A673 (cell line): Measurements from ENCODE around the gene TMEM107. TPM values are rescaled to one million over a fixed set of nuclear protein-coding genes. Genes with fewer than 3 reads are reported as not detected.
"Not testable (repeated sequence)": the region's sequence is repeated elsewhere in the genome, so short reads cannot be mapped to it uniquely, and the experiment has no call there.

Source experiments
- BruUV-seq: library from RNA; stranded (reverse); fragments of 400-500 nt; replicated peaks from 2 replicates; lab custom pipeline; 2021; lab: Mats Ljungman, UMichigan
- CTCF ChIA-PET: fragments of 300-600 bp; sonication (Branson Sonifier 250); formaldehyde crosslinking; loops from one replicate; lab custom pipeline; 2022; ENCODE audit warnings: antibody characterized with exemption; lab: Charles Lee
- POLR2A ChIA-PET: fragments of 300-600 bp; sonication (Branson Sonifier 250); formaldehyde crosslinking; loops from one replicate; lab custom pipeline; 2022; ENCODE audit warnings: antibody characterized with exemption; ENCODE audit not compliant: low non-redundant PET; lab: Charles Lee
- DNase-seq: peaks from one replicate; pipeline ENCODE4 v3.0.0-alpha.2; 2015; ENCODE audit warnings: low spot score
- H3K27ac ChIP-seq: fragments of 200-600 bp; sonication (generic); 2 replicates; pipeline ENCODE4 v1.5.1; 2016; ENCODE audit warnings: mixed run types, low read depth, mild to moderate bottlenecking, mixed read lengths, antibody characterized with exemption, low read length; ENCODE audit not compliant: poor library complexity, severe bottlenecking
- H3K27me3 ChIP-seq: fragments of 200-600 bp; sonication (generic); replicated peaks from 2 replicates; pipeline ENCODE4 v1.6.1; 2017; ENCODE audit warnings: mixed run types, low read depth, mild to moderate bottlenecking, mixed read lengths, antibody characterized with exemption, low read length; ENCODE audit not compliant: insufficient read depth, poor library complexity
- H3K36me3 ChIP-seq: fragments of 200-600 bp; sonication (generic); 2 replicates; pipeline ENCODE4 v1.6.1; 2016; ENCODE audit warnings: mixed run types, mild to moderate bottlenecking, mixed read lengths, antibody characterized with exemption, low read length; ENCODE audit not compliant: insufficient read depth, poor library complexity, severe bottlenecking
- H3K4me1 ChIP-seq: fragments of 200-600 bp; sonication (generic); 2 replicates; pipeline ENCODE4 v1.6.1; 2017; ENCODE audit warnings: mixed run types, mild to moderate bottlenecking, mixed read lengths, antibody characterized with exemption, low read length; ENCODE audit not compliant: insufficient read depth, poor library complexity, severe bottlenecking
- H3K4me3 ChIP-seq: fragments of 200-600 bp; sonication (generic); 2 replicates; pipeline ENCODE4 v1.5.1; 2016; ENCODE audit warnings: low read depth, mixed run types, mild to moderate bottlenecking, mixed read lengths, low read length; ENCODE audit not compliant: poor library complexity, severe bottlenecking
- H3K9me3 ChIP-seq: fragments of 200-600 bp; sonication (generic); 2 replicates; pipeline ENCODE4 v1.6.1; 2016; ENCODE audit warnings: mixed run types, low read depth, mild to moderate bottlenecking, mixed read lengths, antibody characterized with exemption, low read length; ENCODE audit not compliant: poor library complexity, severe bottlenecking
- EZH2 ChIP-seq: fragments of 200-600 bp; sonication (generic); IDR thresholded peaks from 2 replicates; pipeline ENCODE4 v1.6.1; 2017; ENCODE audit warnings: borderline replicate concordance, low read depth, mild to moderate bottlenecking, mixed read lengths, antibody characterized with exemption, low read length; ENCODE audit not compliant: poor library complexity, severe bottlenecking
- intact Hi-C: fragments of 100-400 bp; cut with micrococcal nuclease; formaldehyde crosslinking; loops from one replicate; pipeline ENCODE4 v1.10.0; 2022; ENCODE audit not compliant: unreplicated experiment
- total RNA-seq: library from RNA; stranded (reverse); gene quantifications from 2 replicates; pipeline ENCODE4 v1.2.3, GENCODE V29; 2021
- TF ChIP-seq, protein P1 (sequence below): fragments of 300-800, 200-600 bp; sonication (generic); conservative IDR thresholded peaks from 2 replicates; pipeline ENCODE4 v1.5.1; 2017; ENCODE audit warnings: low read depth, mild to moderate bottlenecking, antibody characterized with exemption, low read length, moderate library complexity, mixed read lengths

Gene TMEM107
- total RNA-seq, 1 experiment from 2014 or later: 19.4 TPM

DNA sequence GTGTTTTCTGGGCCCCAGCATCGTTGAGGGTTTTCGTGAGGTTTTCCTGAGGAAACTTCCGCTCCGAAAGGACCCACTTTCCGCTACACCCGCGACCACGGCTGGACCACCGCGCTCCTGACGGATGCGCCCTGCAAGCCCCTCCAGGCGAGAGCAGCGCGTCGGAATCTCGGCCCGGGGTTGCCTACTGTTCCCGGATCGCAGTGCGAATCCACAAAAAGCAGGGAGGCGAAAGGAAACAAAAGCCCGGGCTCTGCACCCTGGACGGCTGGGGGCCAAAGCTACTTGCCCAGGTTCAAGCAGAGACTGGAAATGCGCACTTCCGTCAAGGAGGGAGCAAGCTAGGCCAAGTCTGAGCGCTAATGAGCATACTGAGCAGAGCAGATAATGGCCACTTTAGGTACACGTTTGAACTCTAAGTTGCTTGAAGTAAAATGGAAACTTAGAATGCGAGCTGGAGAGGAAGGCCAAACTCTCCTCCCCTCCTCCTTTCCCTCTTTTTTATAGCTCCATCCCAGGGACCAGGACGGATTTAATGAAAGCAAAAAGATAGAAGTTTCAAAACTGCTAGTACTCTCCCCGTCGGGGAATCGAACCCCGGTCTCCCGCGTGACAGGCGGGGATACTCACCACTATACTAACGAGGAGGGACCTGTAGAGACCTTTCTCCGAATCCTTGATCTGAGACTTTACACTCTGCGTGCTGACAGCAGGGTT lies 45.6 kb upstream of the TMEM107 start:
- Histone ChIP-seq H3K4me3 (peak overlapping the region; percentile 85), H3K4me1 (peaks cover 5% of the 10 kb centered on the region), H3K27ac (peak overlapping the region; percentile 95), H3K36me3 (no peaks in the 10 kb centered on the region), H3K27me3 (no peaks in the 10 kb centered on the region), H3K9me3 (no peaks in the 10 kb centered on the region)
- ChIA-PET POLR2A (interaction anchor here (1.8 kb wide), 1 partner anchor 49 kb away, joined by 6 read pairs; no protein-coding TSS in a partner anchor), CTCF (interaction anchor here (0.7 to 1.2 kb wide), 3 partner anchors 103 to 182 kb away, joined by 3 read pairs; no protein-coding TSS in a partner anchor)
- no TSS peak for BruUV-seq
- intact Hi-C loops: loop anchor here (1.0 to 5.0 kb wide), 8 partner anchors 26 to 380 kb away; partner anchors contain the start of genes CHD3 and CTC1
- peak; percentile 94 for DNase-seq
- TF ChIP-seq, protein P1, sequence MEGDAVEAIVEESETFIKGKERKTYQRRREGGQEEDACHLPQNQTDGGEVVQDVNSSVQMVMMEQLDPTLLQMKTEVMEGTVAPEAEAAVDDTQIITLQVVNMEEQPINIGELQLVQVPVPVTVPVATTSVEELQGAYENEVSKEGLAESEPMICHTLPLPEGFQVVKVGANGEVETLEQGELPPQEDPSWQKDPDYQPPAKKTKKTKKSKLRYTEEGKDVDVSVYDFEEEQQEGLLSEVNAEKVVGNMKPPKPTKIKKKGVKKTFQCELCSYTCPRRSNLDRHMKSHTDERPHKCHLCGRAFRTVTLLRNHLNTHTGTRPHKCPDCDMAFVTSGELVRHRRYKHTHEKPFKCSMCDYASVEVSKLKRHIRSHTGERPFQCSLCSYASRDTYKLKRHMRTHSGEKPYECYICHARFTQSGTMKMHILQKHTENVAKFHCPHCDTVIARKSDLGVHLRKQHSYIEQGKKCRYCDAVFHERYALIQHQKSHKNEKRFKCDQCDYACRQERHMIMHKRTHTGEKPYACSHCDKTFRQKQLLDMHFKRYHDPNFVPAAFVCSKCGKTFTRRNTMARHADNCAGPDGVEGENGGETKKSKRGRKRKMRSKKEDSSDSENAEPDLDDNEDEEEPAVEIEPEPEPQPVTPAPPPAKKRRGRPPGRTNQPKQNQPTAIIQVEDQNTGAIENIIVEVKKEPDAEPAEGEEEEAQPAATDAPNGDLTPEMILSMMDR: no peak
- no peak for TF ChIP-seq EZH2

GRCh38 chr17:8220783-8221662 lies 44.8 kb upstream of the TMEM107 start:
- peaks cover 5% of the 10 kb centered on the region for H3K4me1 ChIP-seq
- peak overlapping the region; percentile 95 for H3K27ac ChIP-seq
- ChIA-PET POLR2A (interaction anchor here (1.8 kb wide), 1 partner anchor 48 kb away, joined by 6 read pairs; no protein-coding TSS in a partner anchor), CTCF (interaction anchor here (0.7 to 1.2 kb wide), 3 partner anchors 102 to 181 kb away, joined by 3 read pairs; no protein-coding TSS in a partner anchor)
- TSS peak; percentile 41 for BruUV-seq
- peak; percentile 95 for DNase-seq
- intact Hi-C loops: loop anchor here (1.0 to 5.0 kb wide), 4 partner anchors 11 to 379 kb away; partner anchors contain the start of genes AURKB, CHD3 and CTC1
- no peaks in the 10 kb centered on the region for H3K9me3 ChIP-seq
- peak overlapping the region; percentile 85 for H3K4me3 ChIP-seq
- H3K27me3 ChIP-seq: no peaks in the 10 kb centered on the region
- TF ChIP-seq, protein P1: 0 out of 2 replicates have a peak, but pooled peaks have one; percentile 26
- no peak for TF ChIP-seq EZH2
- no peaks in the 10 kb centered on the region for H3K36me3 ChIP-seq

- H3K27me3 ChIP-seq, POLR2A ChIA-PET, H3K9me3 ChIP-seq, H3K4me1 ChIP-seq, BruUV-seq, intact Hi-C loops, H3K36me3 ChIP-seq, H3K4me3 ChIP-seq, DNase-seq, H3K27ac ChIP-seq: not testable (repeated sequence)
- CTCF ChIA-PET: interaction anchor here (1.2 kb wide), 1 partner anchor 113 kb away, joined by 4 read pairs; no protein-coding TSS in a partner anchor
These were observed 37.8 kb upstream of the TMEM107 start for GRCh38 chr17:8214000-8214399.
